DOHH2 (cell line): ENCODE results near the gene CCDC88B.

ENCODE experiments used
- H3F3A ChIP-seq: fragments of 200-600 bp; sonication (generic), shearing (Covaris generic); 2 replicates; pipeline ENCODE4 v1.6.0; 2016; ENCODE audit warnings: antibody characterized with exemption, mild to moderate bottlenecking; ENCODE audit not compliant: control insufficient read depth, insufficient read depth
- H3K27ac ChIP-seq: fragments of 200-600 bp; sonication (generic); 2 replicates; pipeline ENCODE4 v1.5.1; 2014; ENCODE audit warnings: low read depth, mild to moderate bottlenecking, low read length, moderate library complexity
- H3K27me3 ChIP-seq: fragments of 200-600 bp; sonication (generic); 2 replicates; pipeline ENCODE4 v1.6.1; 2014; ENCODE audit warnings: mild to moderate bottlenecking, low read length, mixed read lengths; ENCODE audit not compliant: control insufficient read depth
- H3K36me3 ChIP-seq: fragments of 200-600 bp; sonication (generic); 2 replicates; pipeline ENCODE4 v1.6.1; 2014; ENCODE audit warnings: mild to moderate bottlenecking, low read length, moderate library complexity, mixed read lengths; ENCODE audit not compliant: control insufficient read depth
- H3K4me1 ChIP-seq: fragments of 200-600 bp; sonication (generic); 2 replicates; pipeline ENCODE4 v1.6.1; 2014; ENCODE audit warnings: mild to moderate bottlenecking, low read length, mixed read lengths; ENCODE audit not compliant: control insufficient read depth
- H3K4me2 ChIP-seq: fragments of 200-600 bp; sonication (generic); 2 replicates; pipeline ENCODE4 v1.6.0; 2014; ENCODE audit warnings: mild to moderate bottlenecking, low read length, moderate library complexity
- H3K4me3 ChIP-seq: fragments of 200-600 bp; sonication (generic); 2 replicates; pipeline ENCODE4 v1.5.1; 2014; ENCODE audit warnings: mild to moderate bottlenecking, low read length, mixed read lengths
- H3K79me2 ChIP-seq: fragments of 200-600 bp; sonication (generic); 2 replicates; pipeline ENCODE4 v1.6.1; 2014; ENCODE audit warnings: mild to moderate bottlenecking, low read length, mixed read lengths; ENCODE audit not compliant: control insufficient read depth
- H3K9me2 ChIP-seq: fragments of 200-600 bp; sonication (generic); replicated peaks from 2 replicates; pipeline ENCODE4 v1.6.1; 2014; ENCODE audit warnings: mild to moderate bottlenecking, low read length, mixed read lengths; ENCODE audit not compliant: control insufficient read depth
- H3K9me3 ChIP-seq: fragments of 200-600 bp; sonication (generic); 2 replicates; pipeline ENCODE4 v1.6.1; 2014; ENCODE audit warnings: antibody characterized with exemption, low read length, mixed read lengths; ENCODE audit not compliant: control insufficient read depth, insufficient read depth
- H4K20me1 ChIP-seq: fragments of 200-600 bp; sonication (generic); 2 replicates; pipeline ENCODE4 v1.6.0; 2014; ENCODE audit warnings: low read depth, mild to moderate bottlenecking, antibody characterized with exemption, low read length, moderate library complexity; ENCODE audit not compliant: control insufficient read depth, insufficient read depth
- CTCF ChIP-seq: fragments of 200-600 bp; sonication (generic); IDR thresholded peaks from one replicate; pipeline ENCODE4 v1.5.1; 2014; ENCODE audit warnings: antibody characterized with exemption, mild to moderate bottlenecking, low read depth, low read length; ENCODE audit not compliant: poor library complexity, severe bottlenecking
- EZH2phosphoT487 ChIP-seq: fragments of 200-600 bp; sonication (generic); IDR thresholded peaks from 2 replicates; pipeline ENCODE4 v1.6.1; 2017; ENCODE audit warnings: borderline replicate concordance, mild to moderate bottlenecking, antibody characterized with exemption, low read length, moderate library complexity, mixed read lengths

Gene CCDC88B

GRCh38 chr11:64305075-64305690 lies 34.8 kb upstream of the CCDC88B start, which contains the start of gene ESRRA:
TSS of gene ESRRA (plus strand) at chr11:64305524. CDS start at chr11:64307180, 1,656 bp downstream.
- peak within 1 kb of the TSS; percentile 99 for H3K4me3 ChIP-seq
- peaks cover 32% of the 10 kb centered on the region for H3K36me3 ChIP-seq
- no peaks in the 10 kb centered on the region; the same call in 1 of the 2 replicates for H3F3A ChIP-seq
- H3K27me3 ChIP-seq, result peaks cover 8% of the 10 kb centered on the region
- H3K9me3 ChIP-seq, result no peaks in the 10 kb centered on the region
- no peaks in the 10 kb centered on the region for H4K20me1 ChIP-seq
- peak within 1 kb of the TSS; percentile 88 for H3K27ac ChIP-seq
- H3K79me2 ChIP-seq, result peaks cover 42% of the 10 kb centered on the region
- TF ChIP-seq EZH2phosphoT487 (no peak), CTCF (no peak)
- peak within 1 kb of the TSS; percentile 89 for H3K4me2 ChIP-seq
- peaks cover 36% of the 10 kb centered on the region for H3K4me1 ChIP-seq
- no peaks in the 10 kb centered on the region for H3K9me2 ChIP-seq

- Histone ChIP-seq H3K9me2 (no peaks in the 10 kb centered on the region), H3F3A (no peaks in the 10 kb centered on the region; the same call in 1 of the 2 replicates), H3K4me3 (peak overlapping the region; percentile 99), H4K20me1 (no peaks in the 10 kb centered on the region), H3K27me3 (peaks cover under 1% of the 10 kb centered on the region), H3K79me2 (peaks cover 47% of the 10 kb centered on the region), H3K4me1 (peaks cover 29% of the 10 kb centered on the region), H3K27ac (peak overlapping the region; percentile 63), H3K36me3 (peaks cover 36% of the 10 kb centered on the region), H3K4me2 (peak overlapping the region; percentile 87), H3K9me3 (no peaks in the 10 kb centered on the region)
- TF ChIP-seq CTCF (peak; percentile 71), EZH2phosphoT487 (no peak)
Measured at GRCh38 chr11:64305691-64306562, 34.1 kb upstream of the CCDC88B start.

GRCh38 chr11:64306563-64306875 lies 33.5 kb upstream of the CCDC88B start:
- Histone ChIP-seq H4K20me1 (no peaks in the 10 kb centered on the region), H3K36me3 (peaks cover 38% of the 10 kb centered on the region), H3K4me2 (peak overlapping the region; percentile 87), H3K4me3 (peak overlapping the region; percentile 99), H3K27ac (peak overlapping the region; percentile 63), H3K4me1 (peaks cover 26% of the 10 kb centered on the region), H3K79me2 (peaks cover 52% of the 10 kb centered on the region), H3K9me3 (no peaks in the 10 kb centered on the region), H3K9me2 (no peaks in the 10 kb centered on the region), H3K27me3 (no peaks in the 10 kb centered on the region), H3F3A (no peaks in the 10 kb centered on the region; the same call in 1 of the 2 replicates)
- TF ChIP-seq EZH2phosphoT487, result no peak
- TF ChIP-seq CTCF, result no peak
